GM12865 (cell line): ENCODE data around the gene MFF.

ENCODE experiments used
- DNase-seq: peaks from one replicate; pipeline ENCODE4 v3.0.0; 2010; ENCODE audit warnings: low read depth
- H3K4me3 ChIP-seq: 2 replicates; pipeline ENCODE4 v1.5.1; 2011; ENCODE audit warnings: mild to moderate bottlenecking, low read depth, low read length, control low read depth
- CTCF ChIP-seq: IDR thresholded peaks from 2 replicates; pipeline ENCODE4 v1.5.1; 2011; ENCODE audit warnings: low read length, control low read depth, low read depth, inconsistent platforms; ENCODE audit not compliant: insufficient read depth; ENCODE audit errors: missing control alignments

Gene MFF

GRCh38 chr2:227295806-227296205, 29.2 kb upstream of the MFF start:
- no peak for DNase-seq
- no peak for TF ChIP-seq CTCF
- H3K4me3 ChIP-seq: no peak overlapping the region

- no peak overlapping the region for H3K4me3 ChIP-seq
- no peak for TF ChIP-seq CTCF
- no peak for DNase-seq
Measured at GRCh38 chr2:227296671-227297405, 28.2 kb upstream of the MFF start.

GRCh38 chr2:227301523-227301922, 23.5 kb upstream of the MFF start:
- no peak for TF ChIP-seq CTCF
- DNase-seq: no peak
- H3K4me3 ChIP-seq: no peak overlapping the region

GRCh38 chr2:227308784-227309183, 16.3 kb upstream of the MFF start:
- TF ChIP-seq CTCF: no peak
- no peak overlapping the region for H3K4me3 ChIP-seq
- peak; percentile 61 for DNase-seq

- TF ChIP-seq CTCF: no peak
- no peak for DNase-seq
- no peak overlapping the region for H3K4me3 ChIP-seq
Measured at GRCh38 chr2:227310756-227311110, 14.3 kb upstream of the MFF start.

- no peak overlapping the region for H3K4me3 ChIP-seq
- no peak for TF ChIP-seq CTCF
Measured at GRCh38 chr2:227311861-227312506, 13.1 kb upstream of the MFF start.

More at GRCh38 chr2:227311861-227312506, 13.1 kb upstream of the MFF start:
- DNase-seq: no peak
